Liver (tissue), 9 donors: ENCODE measurements around the gene TRAK2. TPM values are rescaled to one million over a fixed set of nuclear protein-coding genes. Genes with fewer than 3 reads are reported as not detected.
"Not testable (repeated sequence)": the region's sequence is repeated elsewhere in the genome, so short reads cannot be mapped to it uniquely, and the experiment has no call there.

Experiments used
- DNase-seq: peaks from one replicate; pipeline ENCODE4 v3.0.0-alpha.2; 2017; ENCODE audit warnings: low spot score
- H3K27ac ChIP-seq, 2 donors: one replicate each; pipeline ENCODE4 v1.7.0; 2013; ENCODE audit warnings: inconsistent platforms in 2 of 2, low read length in 2 of 2, control low read depth in 1 of 2, low read depth in 1 of 2, mild to moderate bottlenecking in 1 of 2
- H3K27me3 ChIP-seq, 4 donors: one replicate each; pipeline versions ENCODE4 v1.6.1 to v1.7.0; 2013; ENCODE audit warnings: low read length in 3 of 4, inconsistent platforms in 1 of 4, mild to moderate bottlenecking in 1 of 4, moderate library complexity in 1 of 4; ENCODE audit not compliant: control insufficient read depth in 4 of 4, insufficient read depth in 4 of 4
- H3K36me3 ChIP-seq, 4 donors: one replicate each; pipeline versions ENCODE4 v1.6.1 to v1.7.0; 2013; ENCODE audit warnings: low read length in 3 of 4, mild to moderate bottlenecking in 3 of 4, low read depth in 1 of 4, moderate library complexity in 1 of 4; ENCODE audit not compliant: control insufficient read depth in 4 of 4, insufficient read depth in 3 of 4
- H3K4me1 ChIP-seq, 4 donors: one replicate each; pipeline versions ENCODE4 v1.6.1 to v1.7.0; 2013; ENCODE audit warnings: low read length in 3 of 4, mild to moderate bottlenecking in 3 of 4, moderate library complexity in 1 of 4; ENCODE audit not compliant: control insufficient read depth in 4 of 4, insufficient read depth in 4 of 4
- H3K4me3 ChIP-seq, 3 donors: one replicate each; pipeline versions ENCODE4 v1.6.1 to v1.7.0; 2013; ENCODE audit warnings: low read length in 3 of 3, control low read depth in 1 of 3, low read depth in 1 of 3, mild to moderate bottlenecking in 1 of 3
- H3K9ac ChIP-seq, 2 donors: one replicate each; pipeline ENCODE4 v1.7.0; 2013; ENCODE audit warnings: low read length in 2 of 2, mild to moderate bottlenecking in 2 of 2, moderate library complexity in 2 of 2, control low read depth in 1 of 2, low read depth in 1 of 2
- H3K9me3 ChIP-seq, 4 donors: one replicate each; pipeline versions ENCODE4 v1.6.1 to v1.7.0; 2013; ENCODE audit warnings: low read length in 3 of 4; ENCODE audit not compliant: control insufficient read depth in 4 of 4
- ATF3 ChIP-seq: IDR thresholded peaks from 2 replicates; pipeline ENCODE4 v1.6.1; 2016; ENCODE audit warnings: antibody characterized with exemption
- CTCF ChIP-seq: fragments of 150-350 bp; IDR thresholded peaks from 2 replicates; pipeline ENCODE4 v1.5.1; 2017; ENCODE audit warnings: improper control_type of control experiment, low read depth, low read length; ENCODE audit not compliant: missing input control
- EGR1 ChIP-seq, 2 donors: IDR thresholded peaks; 2 replicates each; pipeline ENCODE4 v1.6.1; 2016 to 2018; ENCODE audit warnings: antibody characterized with exemption in 2 of 2, low read depth in 2 of 2
- FOXA1 ChIP-seq: IDR thresholded peaks from 2 replicates; pipeline ENCODE4 v1.6.1; 2016; ENCODE audit warnings: antibody characterized with exemption
- FOXA2 ChIP-seq: IDR thresholded peaks from 2 replicates; pipeline ENCODE4 v1.6.1; 2016; ENCODE audit warnings: antibody characterized with exemption
- GABPA ChIP-seq, 2 donors: IDR thresholded peaks in 1 of 2; conservative IDR thresholded peaks in 1 of 2; 2 replicates each; pipeline ENCODE4 v1.6.1; 2016; ENCODE audit warnings: antibody characterized with exemption in 2 of 2, mild to moderate bottlenecking in 1 of 2, moderate library complexity in 1 of 2
- HNF4A ChIP-seq, 2 donors: conservative IDR thresholded peaks; 2 replicates each; pipeline ENCODE4 v1.6.1; 2016; ENCODE audit warnings: antibody characterized with exemption in 2 of 2, mild to moderate bottlenecking in 2 of 2
- HNF4G ChIP-seq: IDR thresholded peaks from 2 replicates; pipeline ENCODE4 v1.6.1; 2016; ENCODE audit warnings: antibody characterized with exemption
- JUND ChIP-seq, 2 donors: IDR thresholded peaks; 2 replicates each; pipeline ENCODE4 v1.6.1; 2016; ENCODE audit warnings: antibody characterized with exemption in 2 of 2
- MAX ChIP-seq: IDR thresholded peaks from 2 replicates; pipeline ENCODE4 v1.6.1; 2016; ENCODE audit warnings: antibody characterized with exemption
- RAD21 ChIP-seq, 2 donors: IDR thresholded peaks; 2 replicates each; pipeline ENCODE4 v1.6.1; 2016; ENCODE audit warnings: antibody characterized with exemption in 2 of 2, mild to moderate bottlenecking in 2 of 2
- RXRA ChIP-seq, 2 donors: IDR thresholded peaks; 2 replicates each; pipeline ENCODE4 v1.6.1; 2017 to 2018; ENCODE audit warnings: antibody characterized with exemption in 2 of 2, mild to moderate bottlenecking in 1 of 2
- SP1 ChIP-seq: IDR thresholded peaks from 2 replicates; pipeline ENCODE4 v1.6.1; 2018; ENCODE audit warnings: antibody characterized with exemption, mild to moderate bottlenecking
- TAF1 ChIP-seq: conservative IDR thresholded peaks from 2 replicates; pipeline ENCODE4 v1.6.1; 2016; ENCODE audit warnings: antibody characterized with exemption, mild to moderate bottlenecking
- YY1 ChIP-seq: IDR thresholded peaks from 2 replicates; pipeline ENCODE4 v1.6.1; 2016; ENCODE audit warnings: antibody characterized with exemption, mild to moderate bottlenecking
- WGBS: extraction: QIAGEN DNeasy Blood & Tissue Kit; methylation state at CpG from one replicate; pipeline ENCODE4 v1.1.7; 2013; 5-methylcytosine and 5-hydroxymethylcytosine counted together
- polyA plus RNA-seq, 2 donors: library from polyadenylated mRNA; stranded (reverse) in 1 of 2; unstranded in 1 of 2; fragments of 200-250 nt in 1 of 2; fragments of >200 nt in 1 of 2; fragmentation: Nextera tagmentation in 1 of 2; extraction: Ambion mirVana in 1 of 2; gene quantifications; one replicate each; pipeline versions ENCODE4 v1.2.1 to v1.2.3, GENCODE V29; 2013 to 2015
- total RNA-seq, 2 donors: library from RNA; depleted of rRNA; stranded (reverse); fragments of >200 nt; gene quantifications; one replicate each; pipeline ENCODE4 v1.2.3, GENCODE V29; 2014
- TF ChIP-seq, protein P1 (sequence below): IDR thresholded peaks from 2 replicates; pipeline ENCODE4 v1.6.1; 2016; ENCODE audit warnings: antibody characterized with exemption, mild to moderate bottlenecking
- TF ChIP-seq, protein P2 (sequence below): IDR thresholded peaks from 2 replicates; pipeline ENCODE4 v1.6.1; 2016; ENCODE audit warnings: antibody characterized with exemption
- donor health status: healthy.
- donor health status: healthy.
- donor health status: healthy.
- donor health status: healthy.
- donor health status: healthy.

TRAK2 gene
- total and polyA plus RNA-seq, 4 donors, result 6.1 to 207 (median 12.4) TPM

DNA sequence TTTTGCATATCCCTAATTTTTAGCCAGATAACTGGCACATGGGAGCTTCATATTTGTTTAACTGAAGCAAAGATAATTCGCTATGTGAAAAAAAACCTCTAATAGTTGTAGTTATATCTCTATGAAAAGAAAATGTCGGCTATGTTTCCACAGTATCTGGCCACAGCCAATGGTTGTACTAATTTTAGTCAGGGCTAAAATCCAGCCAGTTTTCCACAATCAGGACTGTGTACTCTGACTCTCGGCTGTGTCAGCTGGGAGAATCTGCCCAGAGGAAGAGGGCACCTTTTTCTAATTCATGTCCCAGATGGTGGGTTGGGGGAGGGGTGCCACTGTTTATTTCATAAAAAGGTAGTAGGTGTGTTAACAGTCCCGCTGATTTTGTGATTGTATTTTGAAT is 39.0 kb upstream of the TRAK2 start (continued):
- TF ChIP-seq, protein P1, sequence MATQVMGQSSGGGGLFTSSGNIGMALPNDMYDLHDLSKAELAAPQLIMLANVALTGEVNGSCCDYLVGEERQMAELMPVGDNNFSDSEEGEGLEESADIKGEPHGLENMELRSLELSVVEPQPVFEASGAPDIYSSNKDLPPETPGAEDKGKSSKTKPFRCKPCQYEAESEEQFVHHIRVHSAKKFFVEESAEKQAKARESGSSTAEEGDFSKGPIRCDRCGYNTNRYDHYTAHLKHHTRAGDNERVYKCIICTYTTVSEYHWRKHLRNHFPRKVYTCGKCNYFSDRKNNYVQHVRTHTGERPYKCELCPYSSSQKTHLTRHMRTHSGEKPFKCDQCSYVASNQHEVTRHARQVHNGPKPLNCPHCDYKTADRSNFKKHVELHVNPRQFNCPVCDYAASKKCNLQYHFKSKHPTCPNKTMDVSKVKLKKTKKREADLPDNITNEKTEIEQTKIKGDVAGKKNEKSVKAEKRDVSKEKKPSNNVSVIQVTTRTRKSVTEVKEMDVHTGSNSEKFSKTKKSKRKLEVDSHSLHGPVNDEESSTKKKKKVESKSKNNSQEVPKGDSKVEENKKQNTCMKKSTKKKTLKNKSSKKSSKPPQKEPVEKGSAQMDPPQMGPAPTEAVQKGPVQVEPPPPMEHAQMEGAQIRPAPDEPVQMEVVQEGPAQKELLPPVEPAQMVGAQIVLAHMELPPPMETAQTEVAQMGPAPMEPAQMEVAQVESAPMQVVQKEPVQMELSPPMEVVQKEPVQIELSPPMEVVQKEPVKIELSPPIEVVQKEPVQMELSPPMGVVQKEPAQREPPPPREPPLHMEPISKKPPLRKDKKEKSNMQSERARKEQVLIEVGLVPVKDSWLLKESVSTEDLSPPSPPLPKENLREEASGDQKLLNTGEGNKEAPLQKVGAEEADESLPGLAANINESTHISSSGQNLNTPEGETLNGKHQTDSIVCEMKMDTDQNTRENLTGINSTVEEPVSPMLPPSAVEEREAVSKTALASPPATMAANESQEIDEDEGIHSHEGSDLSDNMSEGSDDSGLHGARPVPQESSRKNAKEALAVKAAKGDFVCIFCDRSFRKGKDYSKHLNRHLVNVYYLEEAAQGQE, result no peak

- Histone ChIP-seq H3K36me3 (peaks cover 0 to 11% (median 4%) of the 10 kb centered on the region in 4 donors), H3K9ac (no peak overlapping the region), H3K27me3 (no peaks in the 10 kb centered on the region), H3K9me3 (no peaks in the 10 kb centered on the region), H3K4me3 (no peak overlapping the region), H3K4me1 (no peaks in the 10 kb centered on the region), H3K27ac (no peak overlapping the region)
- no peak for DNase-seq
- no peak for TF ChIP-seq JUND (IDR thresholded peaks at IDR 0.05)
- TF ChIP-seq, protein P2, sequence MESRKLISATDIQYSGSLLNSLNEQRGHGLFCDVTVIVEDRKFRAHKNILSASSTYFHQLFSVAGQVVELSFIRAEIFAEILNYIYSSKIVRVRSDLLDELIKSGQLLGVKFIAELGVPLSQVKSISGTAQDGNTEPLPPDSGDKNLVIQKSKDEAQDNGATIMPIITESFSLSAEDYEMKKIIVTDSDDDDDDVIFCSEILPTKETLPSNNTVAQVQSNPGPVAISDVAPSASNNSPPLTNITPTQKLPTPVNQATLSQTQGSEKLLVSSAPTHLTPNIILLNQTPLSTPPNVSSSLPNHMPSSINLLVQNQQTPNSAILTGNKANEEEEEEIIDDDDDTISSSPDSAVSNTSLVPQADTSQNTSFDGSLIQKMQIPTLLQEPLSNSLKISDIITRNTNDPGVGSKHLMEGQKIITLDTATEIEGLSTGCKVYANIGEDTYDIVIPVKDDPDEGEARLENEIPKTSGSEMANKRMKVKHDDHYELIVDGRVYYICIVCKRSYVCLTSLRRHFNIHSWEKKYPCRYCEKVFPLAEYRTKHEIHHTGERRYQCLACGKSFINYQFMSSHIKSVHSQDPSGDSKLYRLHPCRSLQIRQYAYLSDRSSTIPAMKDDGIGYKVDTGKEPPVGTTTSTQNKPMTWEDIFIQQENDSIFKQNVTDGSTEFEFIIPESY, result no peak
- TF ChIP-seq RXRA (IDR thresholded peaks at IDR 0.05), result no peak
- no peak for TF ChIP-seq RAD21 (IDR thresholded peaks at IDR 0.05)
- no peak for TF ChIP-seq ATF3
- no peak for TF ChIP-seq SP1
- no peak for TF ChIP-seq MAX
- TF ChIP-seq EGR1 (IDR thresholded peaks at IDR 0.05; ENCODE audit: low read depth in 2 of 2), result no peak
- no peak for TF ChIP-seq GABPA (IDR thresholded peaks at IDR 0.05 in 1 of 2, conservative IDR thresholded peaks at IDR 0.05 in 1 of 2)
- TF ChIP-seq YY1, result no peak
- TF ChIP-seq CTCF, result no peak
- no peak for TF ChIP-seq FOXA2
- TF ChIP-seq FOXA1, result no peak
- TF ChIP-seq, protein P1, result no peak
- no peak for TF ChIP-seq HNF4G
- TF ChIP-seq HNF4A (conservative IDR thresholded peaks at IDR 0.05), result no peak
- no peak for TF ChIP-seq TAF1
- 80% methylated on average over 4 of the region's 4 CpGs for WGBS
Measured at GRCh38 chr2:201484805-201485204, 33.5 kb upstream of the TRAK2 start.

DNA sequence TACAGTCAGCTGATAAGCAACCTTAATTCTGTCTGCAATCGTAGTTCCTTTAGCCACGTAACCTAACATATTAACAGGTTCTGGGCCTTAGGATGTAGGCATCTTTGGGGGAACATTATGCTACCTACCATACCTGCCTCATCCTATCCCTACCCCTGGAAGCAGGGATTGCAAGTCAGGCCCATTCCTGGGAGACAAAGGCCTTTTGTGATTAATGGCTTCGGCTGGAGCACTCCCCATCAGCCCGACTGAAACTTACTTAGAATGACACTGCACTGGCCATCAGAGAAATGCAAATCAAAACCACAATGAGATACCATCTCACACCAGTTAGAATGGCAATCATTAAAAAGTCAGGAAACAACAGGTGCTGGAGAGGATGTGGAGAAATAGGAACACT is 32.5 kb upstream of the TRAK2 start:
- H3K27me3 ChIP-seq, H3K4me3 ChIP-seq, H3K9me3 ChIP-seq, H3K27ac ChIP-seq, H3K4me1 ChIP-seq, H3K9ac ChIP-seq, DNase-seq: not testable (repeated sequence)
- WGBS, result 96% methylated on average over 4 of the region's 4 CpGs
- peaks cover 1 to 18% (median 7%) of the 10 kb centered on the region in 4 donors for H3K36me3 ChIP-seq
